ENCODE measurements around the gene FAM53A.

DNA sequence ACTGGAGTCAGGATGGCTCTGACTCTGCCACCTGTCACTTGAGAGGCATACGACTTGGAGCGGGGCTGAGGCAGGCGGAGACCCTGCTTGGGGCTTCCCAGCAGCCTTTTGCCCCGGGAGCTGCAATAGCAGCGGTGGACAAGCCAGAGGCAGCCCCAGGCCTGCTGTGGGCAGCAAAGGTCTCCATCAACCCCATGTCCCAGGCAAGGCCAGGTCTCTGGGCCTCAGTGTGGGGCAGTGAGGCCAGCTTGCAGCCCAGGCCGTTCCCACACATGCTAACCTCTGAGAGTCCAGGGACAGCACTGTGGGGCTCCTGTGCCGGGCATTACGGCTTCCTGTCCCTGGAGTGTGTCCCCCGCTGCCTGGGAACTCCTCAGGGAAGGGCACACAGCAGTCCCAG, 53.0 kb downstream of the FAM53A start:
- no peak for TF ChIP-seq CTCF (conservative IDR thresholded peaks at IDR 0.05; ENCODE audit: low read depth, low read length)
- no peak for TF ChIP-seq EZH2 (IDR thresholded peaks at IDR 0.05; ENCODE audit: borderline replicate concordance, low read depth, low read length, poor library complexity, severe bottlenecking)
